ENCODE results near the gene TMEM186.

DNA sequence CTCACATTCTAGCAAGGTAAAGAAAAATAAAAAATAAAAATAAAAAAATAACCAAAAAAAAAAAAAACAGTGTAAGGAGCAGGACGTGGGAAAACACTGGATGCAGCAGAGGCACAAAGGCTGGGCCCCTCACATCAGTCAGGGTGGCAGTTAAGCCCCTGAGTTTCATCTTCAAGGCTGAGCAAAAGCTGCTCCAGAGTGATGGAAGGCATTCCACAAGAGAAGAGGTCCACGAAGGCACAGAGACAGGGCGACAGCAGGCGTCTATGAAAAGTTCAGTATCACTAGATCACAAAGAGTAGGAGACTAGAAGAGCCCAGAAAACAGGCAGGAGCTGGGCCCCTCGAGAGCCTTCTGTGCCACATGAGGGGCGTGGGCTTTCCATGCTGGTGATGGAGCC lies 12.0 kb downstream of the TMEM186 start:
- TF ChIP-seq POLR2A (IDR thresholded peaks at IDR 0.05; ENCODE audit: low read length) (no peak), GATA1 (IDR thresholded peaks at IDR 0.05; ENCODE audit: low read depth, low read length) (no peak)

Data from erythroblast (primary cell).